Measurements from ENCODE around the gene RALGPS1.

Gene RALGPS1, protein sequence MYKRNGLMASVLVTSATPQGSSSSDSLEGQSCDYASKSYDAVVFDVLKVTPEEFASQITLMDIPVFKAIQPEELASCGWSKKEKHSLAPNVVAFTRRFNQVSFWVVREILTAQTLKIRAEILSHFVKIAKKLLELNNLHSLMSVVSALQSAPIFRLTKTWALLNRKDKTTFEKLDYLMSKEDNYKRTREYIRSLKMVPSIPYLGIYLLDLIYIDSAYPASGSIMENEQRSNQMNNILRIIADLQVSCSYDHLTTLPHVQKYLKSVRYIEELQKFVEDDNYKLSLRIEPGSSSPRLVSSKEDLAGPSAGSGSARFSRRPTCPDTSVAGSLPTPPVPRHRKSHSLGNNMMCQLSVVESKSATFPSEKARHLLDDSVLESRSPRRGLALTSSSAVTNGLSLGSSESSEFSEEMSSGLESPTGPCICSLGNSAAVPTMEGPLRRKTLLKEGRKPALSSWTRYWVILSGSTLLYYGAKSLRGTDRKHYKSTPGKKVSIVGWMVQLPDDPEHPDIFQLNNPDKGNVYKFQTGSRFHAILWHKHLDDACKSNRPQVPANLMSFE

DNA sequence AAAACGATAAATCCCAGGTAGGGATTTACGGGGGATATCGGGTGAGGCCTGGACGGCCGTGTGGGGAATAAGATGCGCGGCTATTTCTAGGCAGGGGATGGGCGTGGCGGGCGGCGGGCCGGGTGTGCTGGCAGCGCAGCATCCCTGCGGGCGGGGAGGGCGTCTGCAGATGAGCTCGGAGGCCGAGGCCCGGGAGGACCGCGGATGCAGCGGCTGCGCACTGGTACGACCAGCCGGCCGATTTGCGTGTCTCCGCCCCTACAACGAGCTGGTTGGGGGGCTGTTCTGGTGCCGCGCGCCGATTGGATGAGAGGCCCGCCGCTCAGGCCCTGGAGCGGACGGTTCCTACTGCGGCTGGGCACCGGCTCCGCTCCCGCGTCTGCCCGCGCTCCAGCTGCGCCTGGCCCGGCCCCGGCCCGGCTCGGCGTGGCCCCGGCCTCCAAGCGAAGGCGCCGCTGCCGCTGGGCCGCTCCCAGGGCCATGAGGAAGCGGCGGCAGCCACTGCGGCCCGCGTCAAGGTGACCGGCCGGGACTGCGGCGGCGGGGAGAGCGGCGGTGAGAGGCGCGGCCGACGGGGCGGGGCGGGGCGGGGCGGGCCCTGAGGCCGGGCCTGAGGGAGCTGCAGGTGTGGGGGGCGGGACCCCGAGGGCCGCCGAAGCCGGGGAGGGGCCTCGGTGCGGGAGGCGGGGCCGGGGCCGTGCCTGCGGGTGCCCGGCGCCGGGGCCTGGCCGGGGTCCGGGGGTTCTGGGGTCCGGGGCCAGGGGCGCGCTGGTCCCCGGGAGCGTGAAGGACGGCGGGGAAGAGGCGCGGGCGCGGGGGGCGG, at the start of gene RALGPS1:
Gene RALGPS1, plus strand, starts transcription at position 325 of the 823 bp plus-strand sequence. CDS start 47,508 bp downstream, outside the sequence.
- DNase-seq (ENCODE audit: low read depth), result peak; percentile 86

DNA sequence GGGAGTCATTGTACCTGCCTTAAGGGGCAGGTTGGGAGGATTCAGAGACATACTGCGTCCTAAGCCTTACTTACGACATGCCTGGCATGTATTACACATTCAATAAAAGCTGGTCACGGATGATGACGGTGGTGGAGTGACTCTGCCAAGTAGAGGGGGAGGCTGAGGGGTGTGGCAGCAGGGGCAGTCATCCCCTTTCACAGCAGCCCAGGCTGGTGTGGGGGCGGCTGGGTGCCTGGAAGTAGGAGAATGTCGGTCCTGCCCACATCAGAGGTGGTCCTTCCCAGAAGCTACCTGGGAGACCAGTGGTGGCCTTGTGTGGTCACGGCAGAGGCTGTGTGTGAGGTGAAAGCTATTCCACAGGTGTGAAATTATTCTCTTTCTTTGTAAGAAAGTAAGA, 45.2 kb upstream of the RALGPS1 start:
- DNase-seq (ENCODE audit: low read depth), result no peak

DNA sequence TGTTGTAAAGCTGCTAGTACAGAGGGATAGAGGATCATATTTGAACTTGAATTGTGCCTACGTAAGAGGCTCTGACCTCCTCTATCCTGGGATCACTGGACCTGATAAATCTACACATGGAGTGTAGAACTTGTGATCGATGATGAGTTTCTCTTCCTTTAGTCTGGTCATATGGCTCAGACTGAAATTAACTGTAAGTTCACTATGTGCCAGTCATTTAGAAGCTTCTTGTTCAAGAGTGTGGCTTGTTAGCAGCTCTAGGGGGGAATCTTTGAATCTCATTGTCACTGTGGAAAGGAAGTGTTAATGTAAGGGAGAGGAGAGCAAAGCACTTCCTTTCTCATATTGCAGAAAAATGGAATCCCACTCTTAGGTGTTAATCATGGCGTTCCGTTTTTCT, 42.1 kb upstream of the RALGPS1 start:
- DNase-seq (ENCODE audit: low read depth), result no peak

DNA sequence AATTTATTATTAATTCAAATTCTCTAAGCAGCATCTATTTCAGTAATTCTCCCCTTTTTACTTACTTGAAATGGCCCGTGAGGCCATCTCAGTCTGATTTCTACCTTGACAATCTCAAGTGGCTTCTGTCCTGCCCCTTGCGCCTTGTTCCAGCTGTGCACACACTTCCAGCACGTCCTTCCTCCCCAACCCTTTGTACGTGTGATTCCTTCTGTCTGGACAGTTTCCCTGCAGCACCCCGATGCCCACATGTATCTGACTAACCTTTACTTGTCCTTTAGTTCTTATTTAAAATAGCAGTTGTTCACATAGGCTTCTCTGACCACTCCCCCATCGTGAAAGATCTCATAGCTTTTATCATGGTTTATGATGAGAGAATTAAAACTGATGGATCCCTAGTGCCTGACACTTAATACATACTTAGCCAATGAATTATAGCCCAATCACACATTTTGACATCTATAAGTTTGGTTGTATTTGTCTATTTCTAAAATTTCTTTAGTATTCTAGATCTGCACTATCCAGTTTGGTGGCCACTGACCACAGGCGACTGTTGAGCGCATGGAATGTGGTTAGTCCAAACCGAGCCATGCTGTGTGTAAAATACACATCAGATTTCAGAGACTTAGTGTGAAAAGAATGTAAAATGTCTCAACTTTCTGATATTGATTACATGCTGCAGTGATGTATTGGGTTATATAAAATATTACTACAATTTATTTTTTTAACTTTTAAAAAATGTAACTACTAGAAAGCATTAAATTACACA, 39.9 kb upstream of the RALGPS1 start:
- no peak for DNase-seq (ENCODE audit: low read depth)

DNA sequence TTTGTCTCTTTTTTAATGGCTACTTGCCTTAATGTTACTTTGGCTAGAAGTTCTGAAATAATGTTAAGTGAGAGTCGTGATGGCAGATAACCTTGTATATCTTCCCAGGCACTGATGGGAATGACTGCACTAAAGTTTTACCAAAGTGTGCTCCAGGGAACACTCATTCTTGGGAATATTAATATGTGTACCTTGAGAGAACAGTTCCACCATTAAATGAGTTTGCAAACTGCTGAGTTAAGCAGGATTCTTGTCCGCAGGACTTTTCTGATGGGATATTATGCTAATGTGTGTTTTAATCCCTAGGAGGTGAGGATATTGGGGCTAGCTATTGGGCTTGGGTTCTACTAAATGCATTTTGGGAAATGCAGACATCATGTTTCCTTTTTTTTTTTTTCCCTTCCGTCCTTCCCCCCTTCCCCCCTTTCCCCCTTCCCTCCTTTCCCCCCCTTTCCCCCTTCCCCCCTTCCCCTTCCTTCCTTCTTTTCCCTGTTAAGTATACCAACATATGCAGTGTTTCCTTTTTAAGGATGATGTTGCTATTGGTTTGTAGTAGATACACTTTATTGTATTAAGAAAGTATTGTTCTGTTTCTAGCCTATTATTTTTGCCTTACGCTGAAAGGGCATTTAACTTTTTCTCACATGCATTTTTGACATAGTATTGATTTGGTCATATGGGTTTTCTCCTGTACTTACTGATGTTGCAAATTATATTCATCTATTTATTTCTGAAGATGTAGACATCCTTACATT, 38.6 kb upstream of the RALGPS1 start:
- no peak for DNase-seq (ENCODE audit: low read depth)

DNA sequence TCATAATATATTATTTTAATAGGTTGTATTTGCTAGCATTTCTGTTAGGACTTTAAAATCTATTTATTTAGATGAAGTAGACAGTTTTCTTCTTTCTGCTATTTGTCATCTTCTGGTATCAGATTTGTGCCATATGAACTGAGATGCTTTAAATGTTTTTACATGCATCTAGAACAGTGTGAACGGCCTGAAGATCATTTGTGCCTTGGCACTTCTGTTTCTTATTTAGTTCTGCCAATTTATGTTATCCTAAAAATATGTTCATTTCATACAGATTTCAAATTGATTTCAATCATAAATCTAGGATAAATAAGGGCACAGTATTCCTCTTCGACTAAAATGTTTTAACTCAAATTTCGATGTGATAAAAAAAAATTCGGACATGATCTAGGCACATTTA, 38.1 kb upstream of the RALGPS1 start:
- no peak for DNase-seq (ENCODE audit: low read depth)

DNA sequence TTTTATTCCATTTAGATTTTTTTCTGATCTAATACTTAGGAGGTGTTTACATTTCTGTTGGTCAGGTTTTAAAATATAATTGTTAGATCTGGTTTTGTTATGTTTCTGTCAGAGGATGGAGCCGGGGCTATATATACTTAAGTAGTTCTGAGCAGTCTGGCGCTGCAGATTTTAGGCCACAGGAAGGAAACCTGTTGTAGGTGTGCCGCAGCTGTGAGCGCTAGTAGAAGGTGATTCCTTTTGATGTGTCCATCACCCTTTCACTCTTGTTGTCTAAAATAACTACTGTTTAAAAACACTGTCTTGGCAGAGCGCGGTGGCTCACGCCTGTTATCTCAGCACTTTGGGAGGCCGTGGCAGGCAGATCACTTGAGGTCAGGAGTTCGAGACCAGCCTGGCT, 37.2 kb upstream of the RALGPS1 start:
- no peak for DNase-seq (ENCODE audit: low read depth)

DNA sequence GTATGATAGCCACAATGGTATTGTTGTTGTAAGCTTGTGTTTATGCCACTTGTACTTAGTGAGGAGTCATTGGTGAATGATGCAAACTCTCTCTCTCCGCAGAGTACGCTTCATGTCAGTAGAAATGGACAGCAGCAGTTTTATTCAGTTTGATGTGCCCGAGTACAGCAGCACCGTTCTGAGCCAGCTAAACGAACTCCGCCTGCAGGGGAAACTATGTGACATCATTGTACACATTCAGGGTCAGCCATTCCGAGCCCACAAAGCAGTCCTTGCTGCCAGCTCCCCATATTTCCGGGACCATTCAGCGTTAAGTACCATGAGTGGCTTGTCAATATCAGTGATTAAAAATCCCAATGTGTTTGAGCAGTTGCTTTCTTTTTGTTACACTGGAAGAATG, 35.3 kb upstream of the RALGPS1 start:
- no peak for DNase-seq (ENCODE audit: low read depth)

DNA sequence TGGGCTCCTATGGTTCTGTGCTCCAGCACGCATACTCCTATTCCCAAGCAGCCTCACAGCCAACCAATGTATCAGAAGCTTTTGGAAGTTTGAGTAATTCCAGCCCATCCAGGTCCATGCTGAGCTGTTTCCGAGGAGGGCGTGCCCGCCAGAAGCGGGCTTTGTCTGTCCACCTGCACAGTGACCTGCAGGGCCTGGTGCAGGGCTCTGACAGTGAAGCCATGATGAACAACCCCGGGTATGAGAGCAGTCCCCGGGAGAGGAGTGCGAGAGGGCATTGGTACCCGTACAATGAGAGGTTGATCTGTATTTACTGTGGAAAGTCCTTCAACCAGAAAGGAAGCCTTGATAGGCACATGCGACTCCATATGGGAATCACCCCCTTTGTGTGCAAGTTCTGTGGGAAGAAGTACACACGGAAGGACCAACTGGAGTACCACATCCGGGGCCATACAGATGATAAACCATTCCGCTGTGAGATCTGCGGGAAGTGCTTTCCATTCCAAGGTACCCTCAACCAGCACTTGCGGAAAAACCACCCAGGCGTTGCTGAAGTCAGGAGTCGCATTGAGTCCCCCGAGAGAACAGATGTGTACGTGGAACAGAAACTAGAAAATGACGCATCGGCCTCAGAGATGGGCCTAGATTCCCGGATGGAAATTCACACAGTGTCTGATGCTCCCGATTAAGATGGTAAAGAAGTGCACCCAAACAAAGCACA, 34.2 kb upstream of the RALGPS1 start:
- no peak for DNase-seq (ENCODE audit: low read depth)

DNA sequence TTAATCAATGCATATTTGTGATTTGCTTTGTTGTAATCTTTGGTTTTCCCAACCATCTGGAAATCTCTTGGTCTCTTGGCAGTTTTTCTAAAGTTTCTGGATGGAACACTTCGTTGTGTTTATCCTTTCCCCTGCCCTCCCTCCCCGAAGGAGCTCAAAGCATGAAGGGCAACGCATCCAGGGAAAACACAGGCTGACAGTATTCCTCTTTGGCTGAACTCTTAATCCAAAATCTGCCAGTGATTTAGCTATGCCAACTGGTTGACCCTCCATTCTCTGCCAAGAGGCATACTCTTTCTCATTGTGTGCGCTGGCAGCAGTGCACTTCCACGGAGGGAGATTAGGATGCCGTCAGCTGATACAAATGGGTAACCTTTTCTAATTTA, 33.6 kb upstream of the RALGPS1 start:
- no peak for DNase-seq (ENCODE audit: low read depth)

DNA sequence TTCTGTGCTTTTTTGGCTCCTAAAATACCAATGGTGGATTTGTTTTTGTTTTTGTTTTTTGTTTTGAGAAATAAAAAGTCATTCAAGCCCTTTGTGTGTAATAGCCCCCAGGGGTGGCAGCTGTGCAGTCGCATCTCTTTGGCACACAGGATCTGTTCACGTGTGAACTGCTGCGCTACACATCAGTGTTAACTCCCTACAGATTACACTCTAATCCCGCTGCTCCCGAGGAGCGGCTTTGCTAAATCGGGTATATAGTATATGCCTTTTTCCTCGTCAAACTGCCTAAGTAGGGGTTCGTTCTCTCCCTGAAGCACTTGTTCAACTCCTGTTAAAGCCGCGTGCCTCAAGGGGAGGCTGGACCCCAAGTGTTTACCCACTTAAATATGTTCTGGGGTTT, 31.8 kb upstream of the RALGPS1 start:
- DNase-seq (ENCODE audit: low read depth), result no peak

DNA sequence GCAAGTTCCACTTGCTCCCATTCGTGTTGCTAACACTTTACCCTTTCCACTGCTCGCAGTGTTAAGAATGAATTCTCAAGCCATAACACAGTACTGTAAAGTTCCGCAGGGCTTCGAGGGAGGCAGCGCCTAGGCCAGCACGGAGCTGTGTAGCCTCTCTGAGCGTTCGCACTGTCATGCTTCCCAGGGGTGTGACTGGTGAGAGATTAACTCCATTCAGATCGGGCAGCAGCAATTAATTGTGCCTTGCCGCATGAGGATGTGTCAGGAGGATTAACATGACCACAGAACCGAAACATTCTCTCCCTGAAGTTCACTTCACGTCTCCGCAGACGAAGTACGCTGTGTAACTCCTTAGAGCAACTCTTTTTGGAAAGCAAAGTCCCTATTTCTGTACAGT, 30.9 kb upstream of the RALGPS1 start:
- no peak for DNase-seq (ENCODE audit: low read depth)

DNA sequence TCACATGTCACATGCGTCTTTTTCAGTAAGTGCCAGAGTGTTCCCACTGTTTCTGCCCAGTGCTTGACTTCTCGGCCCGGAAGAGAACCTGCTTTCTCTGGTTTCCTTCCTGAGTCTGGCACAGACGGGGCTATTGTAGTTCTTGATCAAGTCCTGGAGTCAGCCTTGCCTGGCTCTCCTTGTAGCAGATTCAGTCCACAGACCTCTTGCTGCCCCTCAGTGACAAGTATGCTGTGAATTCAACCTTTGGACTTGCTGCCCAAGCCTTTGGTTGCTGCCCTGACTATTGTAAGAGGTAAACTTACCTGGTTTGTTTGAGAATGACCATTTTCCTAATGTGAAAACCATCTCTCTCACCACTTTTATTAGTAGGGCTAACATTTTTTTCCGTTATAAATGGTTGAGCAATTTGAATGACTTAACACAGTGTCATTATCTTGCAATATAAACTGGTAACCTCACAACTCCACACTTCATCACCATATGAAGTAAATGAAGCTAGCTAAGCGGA, 29.4 kb upstream of the RALGPS1 start:
- DNase-seq (ENCODE audit: low read depth), result no peak

DNA sequence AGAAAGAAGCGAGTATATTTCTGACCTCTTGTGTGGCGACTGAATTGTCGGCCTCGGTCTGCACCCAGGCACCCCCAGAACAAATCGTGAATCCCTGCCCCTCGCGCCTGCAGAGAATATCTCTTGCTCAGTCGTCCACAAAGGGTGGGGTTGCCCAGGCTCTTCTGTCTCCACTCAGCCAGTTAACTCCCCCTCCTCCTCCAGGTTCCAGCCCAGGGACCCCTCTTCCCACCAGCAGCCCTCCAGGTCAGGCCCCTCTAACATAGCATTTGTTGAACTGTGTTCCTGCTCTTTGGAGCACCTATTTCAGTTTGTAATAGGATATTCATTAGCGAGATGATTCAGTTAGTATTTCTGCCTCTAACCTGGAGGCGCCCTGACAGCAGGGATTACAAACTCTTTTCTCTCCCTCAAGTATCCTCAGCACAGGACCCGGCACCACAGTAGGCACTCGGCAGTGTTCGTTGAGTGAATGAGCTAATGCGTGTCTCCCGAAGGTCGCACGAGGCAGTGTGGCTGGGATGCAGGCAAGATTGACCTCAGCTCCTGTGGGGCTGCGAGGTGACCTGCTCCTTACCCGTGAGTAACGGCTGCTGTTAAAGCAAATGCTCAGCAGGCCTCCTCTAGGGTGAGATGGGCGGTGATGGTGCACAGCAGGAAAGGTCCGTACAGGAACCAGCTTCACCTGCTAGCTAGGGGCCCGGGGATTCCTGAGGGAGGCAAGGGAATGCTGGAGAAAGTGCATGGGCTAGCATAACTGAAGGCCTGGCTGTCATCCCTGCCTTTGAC, 28.4 kb upstream of the RALGPS1 start:
- DNase-seq (ENCODE audit: low read depth), result no peak

DNA sequence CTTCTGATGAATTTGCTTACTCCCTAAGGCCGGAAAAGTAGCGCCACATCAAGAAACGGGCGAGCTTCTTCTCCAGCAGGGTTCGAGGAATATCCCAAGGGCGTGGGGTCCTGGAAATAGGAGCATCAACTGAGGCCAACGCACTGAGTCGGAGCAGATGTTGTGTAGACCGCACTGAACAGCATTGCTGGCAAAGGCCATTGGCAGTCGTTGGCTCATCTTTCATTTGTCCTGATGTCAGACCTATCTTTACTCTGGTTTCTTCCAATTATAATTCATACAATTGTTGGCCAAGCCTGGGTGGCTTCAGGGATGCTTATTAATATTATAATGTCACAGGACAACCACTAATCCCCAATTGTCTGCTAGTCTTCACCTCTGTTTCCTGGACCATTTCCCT, 27.7 kb upstream of the RALGPS1 start:
- DNase-seq (ENCODE audit: low read depth), result no peak

DNA sequence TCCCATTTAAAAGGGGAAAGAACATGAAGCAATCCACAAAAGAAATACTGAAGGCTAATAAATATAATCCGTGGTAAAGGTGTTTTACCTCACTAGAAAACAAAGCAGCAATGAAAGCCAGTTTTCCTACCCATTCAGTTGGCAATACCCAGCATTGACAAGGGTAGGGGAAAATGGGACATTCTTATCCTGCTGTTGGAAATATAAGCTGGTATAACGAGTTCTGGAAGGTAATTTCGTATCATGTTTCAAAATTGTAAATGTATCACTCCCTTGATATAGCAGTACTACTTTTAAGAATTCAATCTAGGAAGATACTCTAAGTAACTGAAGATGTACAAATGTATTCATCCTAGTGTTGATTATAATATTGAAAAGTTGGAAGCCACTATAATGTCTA, 22.9 kb upstream of the RALGPS1 start:
- DNase-seq (ENCODE audit: low read depth), result no peak

DNA sequence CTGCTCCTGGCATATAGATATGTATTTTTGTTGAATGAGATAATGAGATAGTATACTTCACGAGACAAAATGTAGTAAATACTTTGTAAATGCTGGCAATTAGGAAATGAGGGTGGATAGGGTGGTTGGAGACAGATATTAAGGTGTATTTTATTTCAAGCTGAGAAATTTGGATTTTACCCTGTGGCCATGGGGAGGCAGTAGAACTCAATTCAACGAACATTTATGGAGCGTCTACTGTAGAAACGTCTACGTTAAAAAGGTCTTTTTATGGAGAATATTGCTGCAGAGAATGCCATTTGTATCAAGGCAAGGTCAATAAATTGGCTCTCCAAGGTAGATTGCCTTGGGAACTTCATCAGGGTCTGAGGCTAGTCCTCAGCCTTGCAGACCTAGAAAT, 21.5 kb upstream of the RALGPS1 start:
- DNase-seq (ENCODE audit: low read depth), result no peak

DNA sequence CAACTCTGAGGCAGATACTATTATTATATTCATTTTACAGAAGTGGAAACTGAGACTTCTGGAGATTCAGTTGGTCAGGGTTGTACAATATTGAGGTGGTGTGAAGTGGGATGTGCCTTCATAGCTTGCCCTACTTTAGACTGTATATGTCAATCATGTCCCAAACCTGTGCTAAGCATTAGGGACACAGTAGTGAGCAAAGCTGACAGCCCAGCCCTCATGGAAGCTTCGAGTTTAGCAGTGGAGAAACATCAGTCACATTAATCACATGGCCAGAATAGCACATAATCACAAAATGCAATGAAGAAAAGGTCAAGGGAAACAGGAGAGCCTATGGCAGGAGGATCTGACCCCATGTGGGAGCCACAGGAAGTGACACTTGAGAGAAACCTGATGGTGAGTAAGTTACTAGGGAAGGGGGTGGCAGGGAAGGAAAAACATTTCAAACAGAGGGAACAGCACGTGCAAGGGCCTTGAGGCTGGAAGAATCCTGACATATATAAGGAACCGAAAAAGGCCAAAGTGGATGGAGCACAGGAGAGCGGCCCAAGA, 20.5 kb upstream of the RALGPS1 start:
- DNase-seq (ENCODE audit: low read depth), result no peak

DNA sequence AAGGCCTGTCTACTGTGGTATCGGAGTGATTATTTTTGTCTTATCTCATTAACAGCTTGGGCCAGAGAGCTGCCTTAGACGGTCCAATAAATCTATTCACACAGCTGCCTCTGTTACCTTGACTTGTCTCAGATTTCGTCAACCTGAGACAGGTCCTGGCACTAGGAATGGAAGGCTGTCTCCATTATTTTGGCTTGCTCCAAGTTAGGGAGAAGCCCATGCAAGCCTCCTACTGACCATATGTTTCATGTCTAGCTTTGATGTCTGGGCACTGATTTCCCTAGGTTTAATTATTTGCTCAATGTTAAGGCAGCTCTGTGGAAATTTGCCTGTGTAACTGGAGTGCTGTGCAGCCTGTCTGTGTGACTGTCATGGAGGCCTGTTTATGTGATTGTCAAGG, 12.4 kb upstream of the RALGPS1 start:
- no peak for DNase-seq (ENCODE audit: low read depth)

DNA sequence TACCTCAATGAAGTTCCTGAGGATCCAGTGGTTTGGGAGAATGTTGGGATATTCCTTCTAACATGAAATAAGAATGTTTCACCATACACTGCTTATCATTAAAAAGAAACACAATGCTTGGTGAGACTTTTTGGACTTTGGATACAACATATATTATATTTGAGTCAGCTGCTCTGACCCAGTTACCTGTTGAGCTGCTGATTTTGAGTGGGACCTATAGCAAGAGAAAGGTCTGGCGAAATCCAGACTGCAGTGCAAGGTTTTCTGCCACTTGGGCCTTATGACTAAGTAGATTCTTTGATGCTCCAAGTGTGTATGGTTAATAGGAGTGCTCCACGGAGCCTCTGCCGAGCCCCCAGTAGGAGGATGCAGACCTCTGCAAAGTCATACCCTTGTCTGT, 10.0 kb upstream of the RALGPS1 start:
- no peak for DNase-seq (ENCODE audit: low read depth)

Measured in stromal cell of bone marrow (primary cell).